ENCODE data around the gene B4GALT4. TPM values are rescaled to one million over a fixed set of nuclear protein-coding genes. Genes with fewer than 3 reads are reported as not detected.
"Not testable (repeated sequence)": the region's sequence is repeated elsewhere in the genome, so short reads cannot be mapped to it uniquely, and the experiment has no call there.

Gene B4GALT4
- total RNA-seq, 2 donors from 2014 or later: 58.1 to 60.4 TPM

DNA sequence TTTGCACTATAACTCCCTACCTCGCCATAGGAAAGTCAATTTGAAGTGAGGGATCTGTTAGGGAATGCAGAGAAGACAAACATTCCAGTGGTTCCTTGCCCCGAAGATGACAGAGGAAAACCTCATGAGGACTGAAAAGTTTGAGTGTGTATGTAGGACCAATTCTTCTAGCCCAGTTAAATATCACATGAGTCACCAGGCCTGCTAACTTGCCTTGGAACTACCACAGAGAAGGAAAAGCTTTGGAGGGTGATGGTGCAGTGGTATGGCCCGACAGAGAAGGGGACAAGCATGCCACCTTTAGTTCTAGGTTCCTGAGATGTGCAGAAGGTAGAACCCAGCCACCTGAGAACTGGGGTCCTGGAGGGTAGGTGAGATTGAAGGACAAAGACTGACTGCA is 69.9 kb downstream of the B4GALT4 start:
- intact Hi-C loops (cut with DNase I, micrococcal nuclease): no loop called here
- DNase-seq (no peak), ATAC-seq (no peak)

DNA sequence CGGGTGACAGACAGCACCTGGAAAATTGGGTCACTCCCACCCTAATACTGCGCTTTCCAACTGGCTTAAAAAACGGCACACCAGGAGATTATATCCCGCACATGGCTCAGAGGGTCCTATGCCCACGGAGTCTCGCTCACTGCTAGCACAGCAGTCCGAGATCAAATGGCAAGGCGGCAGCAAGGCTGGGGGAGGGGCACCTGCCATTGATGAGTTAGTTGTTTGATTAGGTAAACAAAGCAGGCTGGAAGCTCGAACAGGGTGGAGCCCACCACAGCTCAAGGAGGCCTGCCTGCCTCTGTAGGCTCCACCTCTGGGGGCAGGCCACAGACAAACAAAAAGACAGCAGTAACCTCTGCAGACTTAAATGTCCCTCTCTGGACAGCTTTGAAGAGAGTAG is 75.9 kb downstream of the B4GALT4 start:
- DNase-seq; intact Hi-C loops (cut with DNase I, micrococcal nuclease); ATAC-seq: not testable (repeated sequence)

Other genes starting within 250 kb of the B4GALT4 start
- under 1 TPM; 0.27 to 0.50 TPM for gene IGSF11, start 206.0 kb downstream of the B4GALT4 start, total RNA-seq
- not detected for gene TEX55, start 94.7 kb downstream of the B4GALT4 start, total RNA-seq
- not detected for gene UPK1B, start 67.3 kb downstream of the B4GALT4 start, total RNA-seq
- 10 to 100 TPM; 10.7 to 12.1 TPM for gene ARHGAP31, start 53.5 kb upstream of the B4GALT4 start, total RNA-seq
- gene TMEM39A, start 222.7 kb upstream of the B4GALT4 start, total RNA-seq: 10 to 100 TPM; 26.3 to 37.3 TPM
- gene POGLUT1, start 228.1 kb upstream of the B4GALT4 start, total RNA-seq: 10 to 100 TPM; 15.7 to 19.6 TPM

All from left colon (tissue), 2 donors.